HG03196 (cell line): Measurements from ENCODE around the gene PACSIN1.

Experiments
- ATAC-seq: cut with Tn5 transposase; IDR thresholded peaks from one replicate; pipeline ENCODE4 v1.9.1; 2021; ENCODE audit not compliant: unreplicated experiment

PACSIN1 gene

GRCh38 chr6:34543421-34543820 lies 77.5 kb downstream of the PACSIN1 start:
- ATAC-seq: no peak

- no peak for ATAC-seq
These were observed 78.3 kb downstream of the PACSIN1 start for GRCh38 chr6:34544052-34544604.

- ATAC-seq: no peak
These were observed 79.0 kb downstream of the PACSIN1 start for GRCh38 chr6:34544776-34545471.

GRCh38 chr6:34546551-34547321 lies 80.9 kb downstream of the PACSIN1 start:
- ATAC-seq: no peak

GRCh38 chr6:34547701-34548644 lies 82.1 kb downstream of the PACSIN1 start:
- ATAC-seq: no peak

GRCh38 chr6:34549026-34549803 lies 83.3 kb downstream of the PACSIN1 start:
- no peak for ATAC-seq

GRCh38 chr6:34549804-34550202 lies 83.9 kb downstream of the PACSIN1 start:
- no peak for ATAC-seq

GRCh38 chr6:34551720-34552119 lies 85.8 kb downstream of the PACSIN1 start:
- no peak for ATAC-seq

- ATAC-seq: no peak
These were observed 86.7 kb downstream of the PACSIN1 start for GRCh38 chr6:34552620-34553019.

GRCh38 chr6:34553146-34553545 lies 87.3 kb downstream of the PACSIN1 start:
- no peak for ATAC-seq

- ATAC-seq: no peak
These were observed 87.9 kb downstream of the PACSIN1 start for GRCh38 chr6:34553750-34554149.

- no peak for ATAC-seq
These were observed 88.6 kb downstream of the PACSIN1 start for GRCh38 chr6:34554291-34555006.

GRCh38 chr6:34555007-34555322 lies 89.1 kb downstream of the PACSIN1 start:
- ATAC-seq: no peak

GRCh38 chr6:34555328-34555727 lies 89.5 kb downstream of the PACSIN1 start:
- no peak for ATAC-seq

GRCh38 chr6:34556031-34556471 lies 90.2 kb downstream of the PACSIN1 start, which contains the start of gene SPDEF:
Gene SPDEF (minus strand): TSS chr6:34556329. CDS start chr6:34544455, 11,874 bp downstream.
- ATAC-seq: no peak

GRCh38 chr6:34556493-34556892 lies 90.6 kb downstream of the PACSIN1 start:
- no peak for ATAC-seq

- no peak for ATAC-seq
These were observed 91.4 kb downstream of the PACSIN1 start for GRCh38 chr6:34557228-34557627.

- no peak for ATAC-seq
These were observed 92.4 kb downstream of the PACSIN1 start for GRCh38 chr6:34558172-34558714.

GRCh38 chr6:34559651-34560365 lies 93.9 kb downstream of the PACSIN1 start:
- no peak for ATAC-seq
